Fibroblast of lung (primary cell): ENCODE measurements around the gene SLC8A2.

Source experiments
- EZH2 ChIP-seq: IDR thresholded peaks from 2 replicates; pipeline ENCODE4 v1.5.1; 2012; ENCODE audit warnings: low read length, control low read depth, mild to moderate bottlenecking; ENCODE audit errors: missing control alignments
- TF ChIP-seq, protein P1 (sequence below), 2 donors: IDR thresholded peaks in 1 of 2; conservative IDR thresholded peaks in 1 of 2; 1 replicate in 1 of 2; 2 replicates in 1 of 2; pipeline ENCODE4 v1.5.1; 2011 to 2012; ENCODE audit warnings: low read length in 2 of 2, control low read depth in 1 of 2, inconsistent platforms in 1 of 2, low read depth in 1 of 2, mild to moderate bottlenecking in 1 of 2

DNA sequence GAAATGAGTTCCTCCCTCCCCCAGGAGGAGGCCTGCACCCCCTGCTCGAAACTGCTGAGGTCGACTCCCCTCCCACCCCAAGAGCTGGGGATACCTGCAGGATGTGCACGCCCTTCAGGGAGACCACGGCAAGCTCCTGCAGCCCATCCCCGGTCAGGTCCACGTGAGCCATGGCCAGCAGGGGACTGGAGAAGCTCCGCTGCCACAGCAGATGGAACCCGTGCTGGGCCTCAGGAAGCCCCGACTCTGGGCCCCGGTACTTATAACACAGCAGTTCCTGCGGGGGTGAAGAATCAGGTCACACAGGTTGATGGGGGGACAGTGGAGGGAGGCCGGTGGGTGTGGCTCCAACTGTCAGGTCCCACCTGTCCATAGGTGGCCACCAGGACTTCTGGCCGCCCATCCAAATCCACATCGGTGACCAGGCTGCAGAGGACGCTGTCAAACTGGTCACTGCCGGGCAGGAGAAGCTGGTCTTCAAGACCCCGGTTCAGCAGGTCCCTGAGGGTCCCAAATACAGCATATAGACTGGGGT lies 4.8 kb upstream of the SLC8A2 start:
- TF ChIP-seq, protein P1, sequence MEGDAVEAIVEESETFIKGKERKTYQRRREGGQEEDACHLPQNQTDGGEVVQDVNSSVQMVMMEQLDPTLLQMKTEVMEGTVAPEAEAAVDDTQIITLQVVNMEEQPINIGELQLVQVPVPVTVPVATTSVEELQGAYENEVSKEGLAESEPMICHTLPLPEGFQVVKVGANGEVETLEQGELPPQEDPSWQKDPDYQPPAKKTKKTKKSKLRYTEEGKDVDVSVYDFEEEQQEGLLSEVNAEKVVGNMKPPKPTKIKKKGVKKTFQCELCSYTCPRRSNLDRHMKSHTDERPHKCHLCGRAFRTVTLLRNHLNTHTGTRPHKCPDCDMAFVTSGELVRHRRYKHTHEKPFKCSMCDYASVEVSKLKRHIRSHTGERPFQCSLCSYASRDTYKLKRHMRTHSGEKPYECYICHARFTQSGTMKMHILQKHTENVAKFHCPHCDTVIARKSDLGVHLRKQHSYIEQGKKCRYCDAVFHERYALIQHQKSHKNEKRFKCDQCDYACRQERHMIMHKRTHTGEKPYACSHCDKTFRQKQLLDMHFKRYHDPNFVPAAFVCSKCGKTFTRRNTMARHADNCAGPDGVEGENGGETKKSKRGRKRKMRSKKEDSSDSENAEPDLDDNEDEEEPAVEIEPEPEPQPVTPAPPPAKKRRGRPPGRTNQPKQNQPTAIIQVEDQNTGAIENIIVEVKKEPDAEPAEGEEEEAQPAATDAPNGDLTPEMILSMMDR (conservative IDR thresholded peaks at IDR 0.05 in 1 of 2, IDR thresholded peaks at IDR 0.05 in 1 of 2; ENCODE audit: low read depth in 1 of 2, low read length in 2 of 2) = no peak
- no peak for TF ChIP-seq EZH2
